OCI-LY1 (cell line): Measurements from ENCODE around the gene MCRS1.
A peak's percentile ranks its signal among the peaks of the same experiment; 100 is the strongest.

ENCODE experiments used
- H2AFZ ChIP-seq: fragments of 200-600 bp; sonication (generic), shearing (Covaris generic); 2 replicates; pipeline ENCODE4 v1.6.0; 2014; ENCODE audit warnings: antibody characterized with exemption, mild to moderate bottlenecking, low read length
- H3F3A ChIP-seq: fragments of 200-600 bp; sonication (generic), shearing (Covaris generic); 2 replicates; pipeline ENCODE4 v1.6.0; 2014; ENCODE audit warnings: mild to moderate bottlenecking, antibody characterized with exemption, low read length, moderate library complexity; ENCODE audit not compliant: insufficient read depth
- H3K27ac ChIP-seq: fragments of 200-600 bp; sonication (generic); 2 replicates; pipeline ENCODE4 v1.5.1; 2014; ENCODE audit warnings: low read length, mixed run types, mild to moderate bottlenecking, low read depth; ENCODE audit not compliant: poor library complexity, severe bottlenecking
- H3K27me3 ChIP-seq: fragments of 200-600 bp; sonication (generic); 2 replicates; pipeline ENCODE4 v1.6.0; 2014; ENCODE audit warnings: antibody characterized with exemption, mild to moderate bottlenecking, low read length, moderate library complexity; ENCODE audit not compliant: insufficient read depth
- H3K36me3 ChIP-seq: fragments of 200-600 bp; sonication (generic); 2 replicates; pipeline ENCODE4 v1.6.1; 2014; ENCODE audit warnings: mild to moderate bottlenecking, antibody characterized with exemption, low read length, moderate library complexity, mixed read lengths; ENCODE audit not compliant: insufficient read depth
- H3K4me1 ChIP-seq: fragments of 200-600 bp; sonication (generic); 2 replicates; pipeline ENCODE4 v1.5.1; 2014; ENCODE audit warnings: mild to moderate bottlenecking, low read length, moderate library complexity; ENCODE audit not compliant: insufficient read depth, severe bottlenecking
- H3K4me2 ChIP-seq: fragments of 200-600 bp; sonication (generic), shearing (Covaris generic); 2 replicates; pipeline ENCODE4 v1.6.1; 2014; ENCODE audit warnings: low read length
- H3K4me3 ChIP-seq: fragments of 200-600 bp; sonication (generic); 2 replicates; pipeline ENCODE4 v1.5.1; 2014; ENCODE audit warnings: low read length, low read depth, mild to moderate bottlenecking, mixed read lengths; ENCODE audit not compliant: poor library complexity, severe bottlenecking
- H3K79me2 ChIP-seq: fragments of 200-600 bp; shearing (Covaris generic); 2 replicates; pipeline ENCODE4 v1.6.1; 2016; ENCODE audit warnings: mixed run types, low read length, mixed read lengths; ENCODE audit not compliant: insufficient read depth
- H3K9ac ChIP-seq: fragments of 200-600 bp; sonication (generic), shearing (Covaris generic); 2 replicates; pipeline ENCODE4 v1.6.1; 2014; ENCODE audit warnings: mild to moderate bottlenecking, low read length, mixed read lengths
- H3K9me2 ChIP-seq: fragments of 200-600 bp; sonication (generic), shearing (Covaris generic); 2 replicates; pipeline ENCODE4 v1.6.1; 2014; ENCODE audit warnings: low read depth, mild to moderate bottlenecking, low read length, mixed read lengths
- H3K9me3 ChIP-seq: fragments of 200-600 bp; shearing (Covaris generic); 2 replicates; pipeline ENCODE4 v1.6.1; 2014; ENCODE audit warnings: low read length, mixed read lengths
- H4K20me1 ChIP-seq: fragments of 200-600 bp; sonication (generic), shearing (Covaris generic); 2 replicates; pipeline ENCODE4 v1.6.0; 2016; ENCODE audit warnings: mild to moderate bottlenecking, low read length; ENCODE audit not compliant: insufficient read depth
- CTCF ChIP-seq: fragments of 200-600 bp; sonication (generic), shearing (Covaris generic); IDR thresholded peaks from 2 replicates; pipeline ENCODE4 v1.5.1; 2017; ENCODE audit warnings: mild to moderate bottlenecking, antibody characterized with exemption, low read length, moderate library complexity, mixed read lengths
- EZH2 ChIP-seq: fragments of 200-600 bp; sonication (generic), shearing (Covaris generic); IDR thresholded peaks from 2 replicates; pipeline ENCODE4 v1.8.0; 2017; ENCODE audit warnings: borderline replicate concordance, mixed run types, mild to moderate bottlenecking, antibody characterized with exemption, low read length, moderate library complexity, mixed read lengths

The MCRS1 gene

GRCh38 chr12:49537752-49538509 lies 30.0 kb downstream of the MCRS1 start:
- H2AFZ ChIP-seq, result no peak overlapping the region
- no peak overlapping the region for H3K27ac ChIP-seq
- H3K4me2 ChIP-seq, result peak overlapping the region; percentile 81

GRCh38 chr12:49537231-49537751 lies 30.7 kb downstream of the MCRS1 start:
- TF ChIP-seq EZH2, result no peak
- no peak for TF ChIP-seq CTCF
- peak overlapping the region; percentile 81 for H3K4me2 ChIP-seq
- H2AFZ ChIP-seq, result no peak overlapping the region
- no peaks in the 10 kb centered on the region for H3K36me3 ChIP-seq
- H3K9me2 ChIP-seq, result no peaks in the 10 kb centered on the region
- H3K9ac ChIP-seq, result no peak overlapping the region
- H3F3A ChIP-seq, result no peaks in the 10 kb centered on the region
- H3K9me3 ChIP-seq, result no peaks in the 10 kb centered on the region
- H3K4me3 ChIP-seq, result peak overlapping the region; percentile 49
- peaks cover 8% of the 10 kb centered on the region for H3K27me3 ChIP-seq
- H3K27ac ChIP-seq, result no peak overlapping the region
- H4K20me1 ChIP-seq, result no peaks in the 10 kb centered on the region
- H3K79me2 ChIP-seq, result no peaks in the 10 kb centered on the region
- H3K4me1 ChIP-seq, result peaks cover 18% of the 10 kb centered on the region

More at GRCh38 chr12:49537752-49538509, 30.0 kb downstream of the MCRS1 start:
- H3K27me3 ChIP-seq, result peaks cover 8% of the 10 kb centered on the region
- no peaks in the 10 kb centered on the region for H3K9me3 ChIP-seq
- no peaks in the 10 kb centered on the region for H3K79me2 ChIP-seq
- no peaks in the 10 kb centered on the region for H3K9me2 ChIP-seq
- H4K20me1 ChIP-seq, result no peaks in the 10 kb centered on the region
- H3K4me1 ChIP-seq, result peaks cover 18% of the 10 kb centered on the region
- H3K36me3 ChIP-seq, result no peaks in the 10 kb centered on the region
- H3K9ac ChIP-seq, result no peak overlapping the region; the same call in 1 of the 2 replicates
- H3K4me3 ChIP-seq, result peak overlapping the region; percentile 49
- no peak for TF ChIP-seq CTCF
- TF ChIP-seq EZH2, result no peak
- H3F3A ChIP-seq, result no peaks in the 10 kb centered on the region

GRCh38 chr12:49536526-49537071 lies 31.3 kb downstream of the MCRS1 start:
- Histone ChIP-seq H3K9me3 (no peaks in the 10 kb centered on the region), H4K20me1 (no peaks in the 10 kb centered on the region), H3F3A (no peaks in the 10 kb centered on the region), H3K36me3 (0 out of 2 replicates have a peak, but pooled peaks cover under 1% of the 10 kb centered on the region), H3K9me2 (no peaks in the 10 kb centered on the region), H3K4me2 (no peak overlapping the region), H3K9ac (no peak overlapping the region), H3K4me3 (no peak overlapping the region), H3K27ac (no peak overlapping the region), H3K79me2 (no peaks in the 10 kb centered on the region), H3K27me3 (peaks cover 8% of the 10 kb centered on the region), H2AFZ (no peak overlapping the region), H3K4me1 (peaks cover 18% of the 10 kb centered on the region)
- TF ChIP-seq CTCF (no peak), EZH2 (no peak)
